ENCODE measurements around the gene SLC16A4. TPM values are rescaled to one million over a fixed set of nuclear protein-coding genes. Genes with fewer than 3 reads are reported as not detected.

SLC16A4 gene
- total and polyA plus RNA-seq, 2 experiments from 2014 or later = 0.94 to 1.6 TPM

DNA sequence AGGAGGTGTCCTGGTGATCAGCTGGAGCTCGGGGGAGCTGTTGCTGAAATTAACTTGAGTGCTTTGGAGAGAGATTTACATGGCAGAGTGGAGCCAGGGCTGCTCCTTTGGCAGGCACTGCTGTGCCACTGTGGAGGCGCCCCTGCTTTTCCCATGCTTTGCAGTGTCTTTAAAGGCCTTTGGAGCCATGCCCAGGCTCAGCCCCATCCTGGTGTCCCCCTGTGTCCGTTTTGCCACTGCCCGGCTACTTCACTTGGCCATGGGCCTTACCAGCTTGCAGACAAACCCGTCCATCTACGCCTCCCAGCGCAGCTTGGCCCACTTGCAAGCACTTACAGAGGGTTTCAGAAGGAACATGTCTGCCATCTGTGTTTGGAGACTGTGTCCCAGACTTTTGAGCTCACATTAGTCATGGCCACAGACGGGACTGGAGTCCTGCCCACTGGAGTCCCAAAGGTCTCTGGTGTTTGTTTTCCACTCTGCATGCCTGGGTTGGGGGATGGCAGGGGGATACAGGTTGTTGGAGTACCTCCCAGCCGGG lies 34.9 kb upstream of the SLC16A4 start (continued):
- TF ChIP-seq, protein P1, sequence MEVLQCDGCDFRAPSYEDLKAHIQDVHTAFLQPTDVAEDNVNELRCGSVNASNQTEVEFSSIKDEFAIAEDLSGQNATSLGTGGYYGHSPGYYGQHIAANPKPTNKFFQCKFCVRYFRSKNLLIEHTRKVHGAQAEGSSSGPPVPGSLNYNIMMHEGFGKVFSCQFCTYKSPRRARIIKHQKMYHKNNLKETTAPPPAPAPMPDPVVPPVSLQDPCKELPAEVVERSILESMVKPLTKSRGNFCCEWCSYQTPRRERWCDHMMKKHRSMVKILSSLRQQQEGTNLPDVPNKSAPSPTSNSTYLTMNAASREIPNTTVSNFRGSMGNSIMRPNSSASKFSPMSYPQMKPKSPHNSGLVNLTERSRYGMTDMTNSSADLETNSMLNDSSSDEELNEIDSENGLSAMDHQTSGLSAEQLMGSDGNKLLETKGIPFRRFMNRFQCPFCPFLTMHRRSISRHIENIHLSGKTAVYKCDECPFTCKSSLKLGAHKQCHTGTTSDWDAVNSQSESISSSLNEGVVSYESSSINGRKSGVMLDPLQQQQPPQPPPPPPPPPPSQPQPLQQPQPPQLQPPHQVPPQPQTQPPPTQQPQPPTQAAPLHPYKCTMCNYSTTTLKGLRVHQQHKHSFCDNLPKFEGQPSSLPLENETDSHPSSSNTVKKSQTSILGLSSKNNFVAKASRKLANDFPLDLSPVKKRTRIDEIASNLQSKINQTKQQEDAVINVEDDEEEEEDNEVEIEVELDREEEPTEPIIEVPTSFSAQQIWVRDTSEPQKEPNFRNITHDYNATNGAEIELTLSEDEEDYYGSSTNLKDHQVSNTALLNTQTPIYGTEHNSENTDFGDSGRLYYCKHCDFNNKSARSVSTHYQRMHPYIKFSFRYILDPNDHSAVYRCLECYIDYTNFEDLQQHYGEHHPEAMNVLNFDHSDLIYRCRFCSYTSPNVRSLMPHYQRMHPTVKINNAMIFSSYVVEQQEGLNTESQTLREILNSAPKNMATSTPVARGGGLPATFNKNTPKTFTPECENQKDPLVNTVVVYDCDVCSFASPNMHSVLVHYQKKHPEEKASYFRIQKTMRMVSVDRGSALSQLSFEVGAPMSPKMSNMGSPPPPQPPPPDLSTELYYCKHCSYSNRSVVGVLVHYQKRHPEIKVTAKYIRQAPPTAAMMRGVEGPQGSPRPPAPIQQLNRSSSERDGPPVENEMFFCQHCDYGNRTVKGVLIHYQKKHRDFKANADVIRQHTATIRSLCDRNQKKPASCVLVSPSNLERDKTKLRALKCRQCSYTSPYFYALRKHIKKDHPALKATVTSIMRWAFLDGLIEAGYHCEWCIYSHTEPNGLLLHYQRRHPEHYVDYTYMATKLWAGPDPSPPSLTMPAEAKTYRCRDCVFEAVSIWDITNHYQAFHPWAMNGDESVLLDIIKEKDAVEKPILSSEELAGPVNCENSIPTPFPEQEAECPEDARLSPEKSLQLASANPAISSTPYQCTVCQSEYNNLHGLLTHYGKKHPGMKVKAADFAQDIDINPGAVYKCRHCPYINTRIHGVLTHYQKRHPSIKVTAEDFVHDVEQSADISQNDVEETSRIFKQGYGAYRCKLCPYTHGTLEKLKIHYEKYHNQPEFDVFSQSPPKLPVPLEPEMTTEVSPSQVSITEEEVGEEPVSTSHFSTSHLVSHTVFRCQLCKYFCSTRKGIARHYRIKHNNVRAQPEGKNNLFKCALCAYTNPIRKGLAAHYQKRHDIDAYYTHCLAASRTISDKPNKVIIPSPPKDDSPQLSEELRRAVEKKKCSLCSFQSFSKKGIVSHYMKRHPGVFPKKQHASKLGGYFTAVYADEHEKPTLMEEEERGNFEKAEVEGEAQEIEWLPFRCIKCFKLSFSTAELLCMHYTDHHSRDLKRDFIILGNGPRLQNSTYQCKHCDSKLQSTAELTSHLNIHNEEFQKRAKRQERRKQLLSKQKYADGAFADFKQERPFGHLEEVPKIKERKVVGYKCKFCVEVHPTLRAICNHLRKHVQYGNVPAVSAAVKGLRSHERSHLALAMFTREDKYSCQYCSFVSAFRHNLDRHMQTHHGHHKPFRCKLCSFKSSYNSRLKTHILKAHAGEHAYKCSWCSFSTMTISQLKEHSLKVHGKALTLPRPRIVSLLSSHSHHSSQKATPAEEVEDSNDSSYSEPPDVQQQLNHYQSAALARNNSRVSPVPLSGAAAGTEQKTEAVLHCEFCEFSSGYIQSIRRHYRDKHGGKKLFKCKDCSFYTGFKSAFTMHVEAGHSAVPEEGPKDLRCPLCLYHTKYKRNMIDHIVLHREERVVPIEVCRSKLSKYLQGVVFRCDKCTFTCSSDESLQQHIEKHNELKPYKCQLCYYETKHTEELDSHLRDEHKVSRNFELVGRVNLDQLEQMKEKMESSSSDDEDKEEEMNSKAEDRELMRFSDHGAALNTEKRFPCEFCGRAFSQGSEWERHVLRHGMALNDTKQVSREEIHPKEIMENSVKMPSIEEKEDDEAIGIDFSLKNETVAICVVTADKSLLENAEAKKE (CRISPR knock-in tag; IDR thresholded peaks at IDR 0.05) = no peak
- no peak for TF ChIP-seq EZH2phosphoT487 (IDR thresholded peaks at IDR 0.05; ENCODE audit: unreplicated experiment)

DNA sequence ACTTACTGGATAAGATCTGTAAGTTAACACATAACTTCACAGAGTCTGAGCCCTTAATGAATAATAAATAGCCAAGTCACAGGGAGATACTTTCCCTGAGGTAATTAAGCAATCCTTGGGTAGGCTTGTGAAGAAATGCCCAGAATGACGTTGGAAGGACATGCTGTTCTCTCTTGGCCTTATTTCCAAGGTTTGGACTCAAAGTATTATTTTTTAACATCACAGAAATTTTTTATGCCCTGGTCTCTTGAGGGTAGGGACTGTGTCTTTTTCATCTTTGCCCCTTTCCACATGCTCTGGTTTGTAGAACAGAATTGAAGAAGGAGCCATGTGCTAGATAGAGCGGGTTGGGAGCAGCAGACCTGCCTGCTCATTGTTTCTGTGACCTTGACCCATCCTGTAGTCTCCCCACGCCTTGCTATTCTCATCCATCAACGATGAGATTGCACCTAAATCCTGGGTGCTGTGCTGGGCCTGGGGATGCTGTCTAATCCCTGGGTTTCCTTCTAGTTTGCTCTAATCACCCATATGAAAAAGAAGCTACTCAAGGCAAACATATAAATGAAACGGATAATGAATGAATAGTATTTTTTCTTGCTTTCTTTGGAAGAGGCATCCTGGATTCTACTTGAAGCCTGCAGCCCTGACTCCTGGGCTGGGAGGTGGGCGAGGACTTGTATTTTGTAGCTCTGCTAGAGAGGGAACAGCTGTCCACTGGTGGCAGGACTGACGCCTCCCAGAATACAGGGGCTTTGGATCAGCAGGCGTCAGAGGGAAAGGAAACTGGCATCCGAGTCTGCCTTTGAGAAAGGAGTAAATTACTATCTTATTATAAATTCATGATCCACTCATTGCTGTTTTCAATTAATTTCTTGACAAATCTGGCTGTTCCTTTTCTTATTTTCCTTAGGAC lies 34.1 kb upstream of the SLC16A4 start:
- Mint-ChIP-seq H3K27me3 (ENCODE audit: insufficient read depth, low read depth, poor library complexity) (peaks cover 2% of the 10 kb centered on the region), H3K4me3 (no peak overlapping the region), H3K9me3 (peaks cover 12% of the 10 kb centered on the region; the same call in 1 of the 3 replicates), H3K4me1 (peaks cover 8% of the 10 kb centered on the region), H3K36me3 (ENCODE audit: low read depth) (peaks cover 9% of the 10 kb centered on the region; the same call in 2 of the 3 replicates), H3K27ac (no peak overlapping the region)
- no peak overlapping the region; the same call in 1 of the 2 replicates for H2AFZ ChIP-seq
- H3K9me2 ChIP-seq (ENCODE audit: insufficient read depth) = no peaks in the 10 kb centered on the region
- TF ChIP-seq CREB1 (CRISPR knock-in tag; IDR thresholded peaks at IDR 0.05; ENCODE audit: low read depth) = no peak
- H3K27ac ChIP-seq (ENCODE audit: low read depth) = no peak overlapping the region
- H3K36me3 ChIP-seq (ENCODE audit: insufficient read depth) = no peaks in the 10 kb centered on the region
- H3K4me1 ChIP-seq (ENCODE audit: insufficient read depth) = no peaks in the 10 kb centered on the region
- H3K79me2 ChIP-seq (replicated peaks; ENCODE audit: insufficient read depth) = no peaks in the 10 kb centered on the region
- DNase-seq (ENCODE audit: low spot score) (no peak), ATAC-seq (no peak)
- H4K20me1 ChIP-seq (replicated peaks; ENCODE audit: insufficient read depth) = no peaks in the 10 kb centered on the region
- no peaks in the 10 kb centered on the region for H3F3A ChIP-seq (replicated peaks; ENCODE audit: low read depth)
- H3K4me3 ChIP-seq = no peak overlapping the region
- H3K27me3 ChIP-seq (ENCODE audit: insufficient read depth) = no peaks in the 10 kb centered on the region
- no peak overlapping the region for H3K4me2 ChIP-seq

All from GM23338 (cell line).